ENCODE data around the gene ARHGAP42.

The ARHGAP42 gene

DNA sequence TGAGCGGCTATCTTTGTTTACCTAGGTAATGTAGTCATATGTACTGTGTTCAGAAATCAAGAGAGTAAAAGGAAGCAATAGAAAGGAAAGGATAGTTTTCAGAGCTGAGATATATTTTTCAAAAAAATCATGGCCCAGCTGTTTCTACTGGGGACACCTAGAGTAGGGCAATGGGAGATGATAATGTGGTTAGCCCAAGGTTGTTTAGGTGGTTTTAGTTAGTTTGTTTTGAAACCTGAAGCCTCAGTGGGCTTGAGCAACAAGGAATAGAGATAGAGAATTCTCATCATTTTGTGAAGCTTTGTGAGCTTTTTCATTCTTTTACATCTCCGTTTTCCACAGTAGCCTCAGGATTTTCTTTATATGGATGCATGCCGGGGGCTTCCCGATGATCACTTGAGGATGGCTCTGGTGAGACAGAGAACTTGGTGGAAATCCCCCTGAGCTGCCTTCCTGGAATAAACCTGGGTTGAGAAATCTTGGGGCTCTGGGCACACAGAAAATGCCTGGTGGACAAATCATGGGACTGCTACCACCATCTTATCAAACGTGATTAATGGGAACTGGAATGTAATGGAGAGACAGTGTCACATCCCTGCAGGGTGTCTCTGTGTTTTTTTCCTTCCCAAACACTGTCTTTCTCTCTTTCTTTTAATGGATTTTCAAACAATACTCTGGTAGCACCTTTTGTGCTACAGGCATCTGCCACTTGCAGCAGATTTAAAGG is 49.0 kb downstream of the ARHGAP42 start:
- DNase-seq (ENCODE audit: low read depth, low spot score) = no peak
- CTCF ChIA-PET = no interaction called here
- H3K4me3 ChIP-seq (ENCODE audit: low read depth, low read length) = no peak overlapping the region
- POLR2A ChIA-PET = no interaction called here
- TF ChIP-seq, protein P1, sequence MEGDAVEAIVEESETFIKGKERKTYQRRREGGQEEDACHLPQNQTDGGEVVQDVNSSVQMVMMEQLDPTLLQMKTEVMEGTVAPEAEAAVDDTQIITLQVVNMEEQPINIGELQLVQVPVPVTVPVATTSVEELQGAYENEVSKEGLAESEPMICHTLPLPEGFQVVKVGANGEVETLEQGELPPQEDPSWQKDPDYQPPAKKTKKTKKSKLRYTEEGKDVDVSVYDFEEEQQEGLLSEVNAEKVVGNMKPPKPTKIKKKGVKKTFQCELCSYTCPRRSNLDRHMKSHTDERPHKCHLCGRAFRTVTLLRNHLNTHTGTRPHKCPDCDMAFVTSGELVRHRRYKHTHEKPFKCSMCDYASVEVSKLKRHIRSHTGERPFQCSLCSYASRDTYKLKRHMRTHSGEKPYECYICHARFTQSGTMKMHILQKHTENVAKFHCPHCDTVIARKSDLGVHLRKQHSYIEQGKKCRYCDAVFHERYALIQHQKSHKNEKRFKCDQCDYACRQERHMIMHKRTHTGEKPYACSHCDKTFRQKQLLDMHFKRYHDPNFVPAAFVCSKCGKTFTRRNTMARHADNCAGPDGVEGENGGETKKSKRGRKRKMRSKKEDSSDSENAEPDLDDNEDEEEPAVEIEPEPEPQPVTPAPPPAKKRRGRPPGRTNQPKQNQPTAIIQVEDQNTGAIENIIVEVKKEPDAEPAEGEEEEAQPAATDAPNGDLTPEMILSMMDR (IDR thresholded peaks at IDR 0.05; ENCODE audit: insufficient read depth, low read length, missing control alignments) = no peak

DNA sequence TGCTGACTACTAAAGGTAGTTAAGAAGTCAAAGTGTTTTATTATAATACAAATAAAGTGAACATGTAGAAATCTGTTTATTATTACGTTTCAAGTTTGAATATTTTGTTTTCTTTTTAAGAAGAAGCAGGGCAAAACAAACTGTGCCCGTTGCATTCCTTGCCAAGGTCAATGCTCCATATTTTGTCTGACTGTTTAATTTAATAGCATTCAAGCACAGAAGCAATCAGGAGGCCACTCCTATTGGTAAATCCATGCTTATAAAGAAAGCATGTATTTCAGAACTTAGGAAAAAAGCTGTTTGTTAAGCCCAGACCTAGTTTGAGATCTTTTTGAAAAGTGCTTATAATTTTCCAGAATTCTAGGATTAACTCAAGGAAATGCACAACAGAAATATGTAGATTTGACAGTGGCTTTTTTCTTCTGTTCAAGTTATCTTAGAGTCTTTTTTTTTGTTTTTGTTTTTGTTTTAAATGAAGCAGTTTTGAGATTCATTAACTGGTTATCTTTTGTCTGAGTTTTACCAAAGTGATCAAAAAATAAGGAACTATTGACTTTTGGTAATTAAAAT is 51.7 kb downstream of the ARHGAP42 start:
- POLR2A ChIA-PET = no interaction called here
- no peak for DNase-seq (ENCODE audit: low read depth, low spot score)
- H3K4me3 ChIP-seq (ENCODE audit: low read depth, low read length) = no peak overlapping the region
- CTCF ChIA-PET = no interaction called here
- TF ChIP-seq, protein P1 (IDR thresholded peaks at IDR 0.05; ENCODE audit: insufficient read depth, low read length, missing control alignments) = no peak

DNA sequence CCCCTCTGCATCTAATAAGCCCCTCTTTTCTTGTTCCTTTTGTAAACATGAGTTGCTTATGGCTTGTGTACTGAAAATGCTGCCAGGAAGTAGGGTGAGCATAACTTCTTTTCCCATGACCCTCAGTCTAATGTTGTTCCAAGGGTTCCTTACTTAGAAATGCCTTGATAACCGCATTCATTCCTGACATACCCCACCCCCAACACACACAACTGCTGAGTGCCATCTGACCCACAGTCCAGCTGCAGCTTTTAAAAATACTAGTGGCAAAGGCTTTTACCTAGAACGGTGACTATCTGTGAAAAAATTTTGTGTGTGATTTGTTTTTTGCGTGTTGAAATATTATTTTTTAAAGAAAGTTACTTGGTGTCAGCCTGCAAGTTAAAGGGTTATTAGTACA is 52.6 kb downstream of the ARHGAP42 start:
- H3K4me3 ChIP-seq (ENCODE audit: low read depth, low read length) = no peak overlapping the region
- CTCF ChIA-PET = interaction anchor here (0.7 kb wide), 1 partner anchor 32 kb away, joined by 4 read pairs; no protein-coding TSS in a partner anchor
- POLR2A ChIA-PET = no interaction called here
- TF ChIP-seq, protein P1 (IDR thresholded peaks at IDR 0.05; ENCODE audit: insufficient read depth, low read length, missing control alignments) = no peak
- peak; percentile 53 for DNase-seq (ENCODE audit: low read depth, low spot score)

DNA sequence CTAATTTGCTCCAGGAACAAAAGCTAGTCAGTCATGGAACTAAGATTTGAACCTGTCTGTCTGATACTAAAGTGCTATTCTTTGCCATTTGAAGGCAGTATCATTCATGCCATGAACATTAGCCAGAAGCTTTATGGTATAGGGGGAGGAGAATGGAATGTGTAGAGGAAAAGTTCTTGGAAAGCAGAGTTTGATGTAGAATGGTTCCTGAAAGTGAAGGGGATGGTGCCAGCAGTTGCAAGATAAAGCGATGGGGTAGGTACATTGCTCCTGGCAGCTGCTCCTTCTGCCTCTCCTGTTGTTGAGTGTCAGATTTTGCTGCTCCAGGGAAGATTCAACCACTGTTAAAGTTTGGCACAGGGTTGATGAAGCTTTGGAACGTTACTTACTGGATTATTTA is 53.4 kb downstream of the ARHGAP42 start:
- DNase-seq (ENCODE audit: low read depth, low spot score) = no peak
- POLR2A ChIA-PET = no interaction called here
- CTCF ChIA-PET = no interaction called here
- H3K4me3 ChIP-seq (ENCODE audit: low read depth, low read length) = no peak overlapping the region
- TF ChIP-seq, protein P1 (IDR thresholded peaks at IDR 0.05; ENCODE audit: insufficient read depth, low read length, missing control alignments) = no peak

DNA sequence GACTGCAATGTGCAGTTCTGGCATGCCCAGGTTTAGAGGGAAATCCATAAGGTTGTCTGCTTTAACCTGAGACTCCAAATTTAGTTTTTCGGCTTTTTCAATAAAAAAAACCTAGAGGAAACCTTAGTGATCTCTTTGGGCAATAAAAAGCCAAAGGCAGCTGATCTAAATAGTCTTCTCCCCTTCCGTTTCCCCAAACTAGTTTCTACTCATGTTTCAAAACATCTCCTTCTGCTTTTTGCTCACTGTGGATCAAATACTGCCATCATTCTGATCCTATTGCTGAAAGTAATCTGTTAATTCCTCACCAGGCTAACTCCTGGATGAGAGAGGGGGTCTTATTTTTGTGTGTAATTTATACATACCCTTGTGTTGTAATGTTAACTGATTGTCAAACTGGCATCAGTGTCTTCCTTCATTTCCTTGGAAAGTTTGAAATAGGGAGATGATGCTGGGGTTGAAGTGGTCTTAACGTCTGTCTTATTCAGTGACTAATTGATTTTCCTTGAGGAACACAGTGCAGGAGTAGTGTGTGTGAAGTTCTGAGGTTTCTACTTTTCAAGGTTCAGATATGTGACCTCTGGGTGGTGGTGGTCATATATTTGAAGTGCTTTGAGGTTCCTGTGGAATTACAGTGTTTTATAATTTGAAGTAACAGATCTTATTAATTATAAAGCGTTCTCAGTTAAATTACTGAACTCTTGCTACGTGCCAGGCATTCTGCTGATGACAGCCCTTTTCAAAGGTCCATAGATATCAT is 55.0 kb downstream of the ARHGAP42 start:
- ChIA-PET POLR2A (no interaction called here), CTCF (no interaction called here)
- no peak for DNase-seq (ENCODE audit: low read depth, low spot score)
- TF ChIP-seq, protein P1 (IDR thresholded peaks at IDR 0.05; ENCODE audit: insufficient read depth, low read length, missing control alignments) = no peak
- H3K4me3 ChIP-seq (ENCODE audit: low read depth, low read length) = no peak overlapping the region

DNA sequence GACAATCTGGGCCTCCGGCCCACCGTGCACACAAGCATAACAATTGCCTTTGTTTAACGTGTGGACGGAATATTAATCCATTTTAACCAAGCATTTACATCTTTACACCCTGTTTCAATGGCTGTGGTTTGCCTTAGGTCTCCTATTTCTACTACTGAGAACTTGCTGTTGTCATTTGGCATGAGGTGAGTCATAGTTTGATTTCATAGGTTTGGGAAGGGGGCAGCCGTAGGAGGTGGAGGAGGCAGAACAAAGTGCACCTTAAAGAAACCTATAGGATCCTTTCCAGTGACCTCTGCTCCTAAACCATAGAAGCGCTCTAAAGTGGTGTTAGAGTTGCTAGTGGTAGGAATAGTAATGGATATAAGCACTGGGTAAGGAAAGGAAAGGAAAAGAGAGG is 59.4 kb downstream of the ARHGAP42 start:
- TF ChIP-seq, protein P1 (IDR thresholded peaks at IDR 0.05; ENCODE audit: insufficient read depth, low read length, missing control alignments) = no peak
- no peak overlapping the region for H3K4me3 ChIP-seq (ENCODE audit: low read depth, low read length)
- DNase-seq (ENCODE audit: low read depth, low spot score) = no peak
- ChIA-PET POLR2A (no interaction called here), CTCF (no interaction called here)

Data from AG04449 (cell line).